ENCODE measurements around the gene TUBA3D.

DNA sequence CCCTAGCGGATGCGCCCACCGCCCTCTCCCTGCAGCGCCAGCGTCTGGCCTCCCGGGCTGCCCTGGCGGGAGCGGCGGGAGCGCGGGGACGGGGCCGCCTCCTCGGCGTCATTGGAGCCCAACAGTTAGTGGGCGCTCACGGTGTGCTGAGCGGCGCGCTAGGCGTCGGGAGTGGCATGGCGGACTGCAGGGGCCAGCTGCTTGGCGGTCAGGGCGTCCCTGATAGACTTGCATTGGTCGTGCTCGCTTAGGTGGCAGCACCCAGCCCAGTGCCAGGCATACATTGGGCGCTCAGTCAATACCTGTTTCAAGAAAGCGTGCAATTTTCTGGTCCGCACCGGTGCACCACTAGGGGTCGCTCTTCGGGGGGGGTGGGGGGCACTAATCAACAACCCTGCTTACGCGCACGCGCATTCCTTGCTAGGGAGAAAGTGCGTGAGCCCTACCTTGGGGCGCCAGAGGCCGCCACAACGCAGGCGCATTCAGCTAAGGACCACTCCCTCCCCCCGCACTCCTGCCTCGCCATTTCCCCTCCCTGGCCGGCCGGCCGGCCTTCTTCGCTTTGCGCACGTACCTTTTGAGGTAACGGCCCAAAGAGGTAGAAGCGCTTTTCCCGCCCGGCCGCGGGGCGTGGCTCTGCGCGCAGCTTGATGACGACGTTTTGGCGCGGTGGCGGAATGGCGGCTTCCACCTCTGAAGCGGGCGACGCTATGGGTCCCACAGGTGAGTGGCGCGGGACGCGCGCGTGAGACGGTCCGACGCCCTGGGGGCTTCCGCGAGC lies 16.7 kb downstream of the TUBA3D start:
- TF ChIP-seq, protein P1, sequence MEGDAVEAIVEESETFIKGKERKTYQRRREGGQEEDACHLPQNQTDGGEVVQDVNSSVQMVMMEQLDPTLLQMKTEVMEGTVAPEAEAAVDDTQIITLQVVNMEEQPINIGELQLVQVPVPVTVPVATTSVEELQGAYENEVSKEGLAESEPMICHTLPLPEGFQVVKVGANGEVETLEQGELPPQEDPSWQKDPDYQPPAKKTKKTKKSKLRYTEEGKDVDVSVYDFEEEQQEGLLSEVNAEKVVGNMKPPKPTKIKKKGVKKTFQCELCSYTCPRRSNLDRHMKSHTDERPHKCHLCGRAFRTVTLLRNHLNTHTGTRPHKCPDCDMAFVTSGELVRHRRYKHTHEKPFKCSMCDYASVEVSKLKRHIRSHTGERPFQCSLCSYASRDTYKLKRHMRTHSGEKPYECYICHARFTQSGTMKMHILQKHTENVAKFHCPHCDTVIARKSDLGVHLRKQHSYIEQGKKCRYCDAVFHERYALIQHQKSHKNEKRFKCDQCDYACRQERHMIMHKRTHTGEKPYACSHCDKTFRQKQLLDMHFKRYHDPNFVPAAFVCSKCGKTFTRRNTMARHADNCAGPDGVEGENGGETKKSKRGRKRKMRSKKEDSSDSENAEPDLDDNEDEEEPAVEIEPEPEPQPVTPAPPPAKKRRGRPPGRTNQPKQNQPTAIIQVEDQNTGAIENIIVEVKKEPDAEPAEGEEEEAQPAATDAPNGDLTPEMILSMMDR (IDR thresholded peaks at IDR 0.05; ENCODE audit: insufficient read depth, low read length, poor library complexity, severe bottlenecking) = peak; percentile 87
- TF ChIP-seq EZH2phosphoT487 (conservative IDR thresholded peaks at IDR 0.05; ENCODE audit: low read length) = no peak

Measured in SU-DHL-6 (cell line).